GM19324 (cell line): Measurements from ENCODE around the gene TUBB.
"Not testable (repeated sequence)": the region's sequence is repeated elsewhere in the genome, so short reads cannot be mapped to it uniquely, and the experiment has no call there.

Experiments used
- ATAC-seq: cut with Tn5 transposase; IDR thresholded peaks from one replicate; pipeline ENCODE4 v1.9.1; 2021; ENCODE audit warnings: mild to moderate bottlenecking, moderate library complexity; ENCODE audit not compliant: unreplicated experiment, low FRiP score

The TUBB gene

GRCh38 chr6:30756405-30757003, 36.4 kb downstream of the TUBB start:
- not testable (repeated sequence) for ATAC-seq

- ATAC-seq: no peak
Observed at GRCh38 chr6:30757261-30757904, 37.2 kb downstream of the TUBB start.

GRCh38 chr6:30759575-30760239, 39.6 kb downstream of the TUBB start:
- ATAC-seq: no peak

- no peak for ATAC-seq
Observed at GRCh38 chr6:30760549-30760948, 40.4 kb downstream of the TUBB start.

GRCh38 chr6:30761791-30762429, 41.8 kb downstream of the TUBB start:
- no peak for ATAC-seq

- ATAC-seq: no peak
Observed at GRCh38 chr6:30763155-30763617, 43.0 kb downstream of the TUBB start.

GRCh38 chr6:30763618-30764489, 43.7 kb downstream of the TUBB start:
- no peak for ATAC-seq

- not testable (repeated sequence) for ATAC-seq
Observed at GRCh38 chr6:30764490-30765043, 44.4 kb downstream of the TUBB start.

- not testable (repeated sequence) for ATAC-seq
Observed at GRCh38 chr6:30765495-30765894, 45.3 kb downstream of the TUBB start.

GRCh38 chr6:30766461-30767157, 46.5 kb downstream of the TUBB start:
- ATAC-seq: no peak

GRCh38 chr6:30767158-30767943, 47.2 kb downstream of the TUBB start:
- no peak for ATAC-seq

- ATAC-seq: no peak
Observed at GRCh38 chr6:30767944-30768301, 47.8 kb downstream of the TUBB start.

GRCh38 chr6:30768634-30769087, 48.5 kb downstream of the TUBB start:
- no peak for ATAC-seq

GRCh38 chr6:30769088-30769852, 49.1 kb downstream of the TUBB start:
- ATAC-seq: no peak

- ATAC-seq: no peak
Observed at GRCh38 chr6:30769853-30770524, 49.8 kb downstream of the TUBB start.

GRCh38 chr6:30770592-30770991, 50.4 kb downstream of the TUBB start:
- no peak for ATAC-seq

GRCh38 chr6:30774701-30775100, 54.5 kb downstream of the TUBB start:
- ATAC-seq: no peak
